Uterus (tissue), 4 donors: ENCODE data around the gene MYO1D. TPM values are rescaled to one million over a fixed set of nuclear protein-coding genes. Genes with fewer than 3 reads are reported as not detected.
A peak's percentile ranks its signal among the peaks of the same experiment; 100 is the strongest.

Experiments
- DNase-seq, 2 donors: peaks; one replicate each; pipeline ENCODE4 v3.0.0-alpha.2; 2019 to 2020
- H3K27ac ChIP-seq, 2 donors: fragments of 200-600 bp; sonication (generic); 1 replicate in 1 of 2; 2 replicates in 1 of 2; pipeline ENCODE4 v1.5.1; 2016 to 2018
- H3K27me3 ChIP-seq, 2 donors: fragments of 200-600 bp; sonication (generic); one replicate each; pipeline ENCODE4 v1.5.1; 2018 to 2019; ENCODE audit warnings: control low read depth in 1 of 2
- H3K36me3 ChIP-seq, 2 donors: fragments of 200-600 bp; sonication (generic); one replicate each; pipeline ENCODE4 v1.5.1; 2019; ENCODE audit warnings: control low read depth in 1 of 2
- H3K4me1 ChIP-seq, 2 donors: fragments of 200-600 bp; sonication (generic); one replicate each; pipeline ENCODE4 v1.5.1; 2018 to 2019; ENCODE audit warnings: control low read depth in 1 of 2
- H3K4me3 ChIP-seq, 2 donors: fragments of 200-600 bp; sonication (generic); 1 replicate in 1 of 2; 2 replicates in 1 of 2; pipeline ENCODE4 v1.5.1; 2018 to 2019; ENCODE audit warnings: mild to moderate bottlenecking in 1 of 2
- H3K9me3 ChIP-seq, 2 donors: fragments of 200-600 bp; sonication (generic); one replicate each; pipeline ENCODE4 v1.5.1; 2019; ENCODE audit warnings: control low read depth in 1 of 2
- CTCF ChIP-seq, 4 experiments: fragments of 200-600 bp in 2 of 4; fragments of 450-650 bp in 2 of 4; sonication (generic) in 2 of 4; IDR thresholded peaks; one replicate each; pipeline ENCODE4 v1.5.1; 2016 to 2019; ENCODE audit warnings: antibody characterized with exemption in 4 of 4, mild to moderate bottlenecking in 2 of 4, moderate library complexity in 1 of 4
- POLR2A ChIP-seq, 2 donors: fragments of 450-650 bp; IDR thresholded peaks; one replicate each; pipeline ENCODE4 v1.6.1; 2016; ENCODE audit warnings: antibody characterized with exemption in 2 of 2, mild to moderate bottlenecking in 1 of 2, moderate library complexity in 1 of 2
- intact Hi-C: fragments of 100-400 bp; cut with DNase I; formaldehyde crosslinking; loops from one replicate; pipeline ENCODE4 v1.15.1; 2023; ENCODE audit warnings: low total_unique reads
- total RNA-seq, 4 donors: library from RNA; depleted of rRNA in 3 of 4; stranded (reverse); fragments of >200 nt in 3 of 4; gene quantifications; one replicate each; pipeline versions ENCODE4 v1.1.0 to v1.2.4, GENCODE V29; 2014 to 2023
- donor health status: DM: yes; HTN: yes; CAD: no.

MYO1D gene
- total RNA-seq, 4 donors from 2014 or later: 20.4 to 55.2 (median 30.6) TPM

GRCh38 chr17:32464374-32464773, 412.6 kb downstream of the MYO1D start:
- Histone ChIP-seq H3K9me3 (no peaks in the 10 kb centered on the region), H3K27ac (no peak overlapping the region), H3K4me1 (no peaks in the 10 kb centered on the region), H3K27me3 (no peaks in the 10 kb centered on the region), H3K36me3 (no peaks in the 10 kb centered on the region), H3K4me3 (no peak overlapping the region)
- intact Hi-C loops: no loop called here
- no peak for DNase-seq
- TF ChIP-seq CTCF (IDR thresholded peaks at IDR 0.05) (no peak), POLR2A (IDR thresholded peaks at IDR 0.05) (no peak)

GRCh38 chr17:32463304-32463703, 413.6 kb downstream of the MYO1D start:
- intact Hi-C loops: no loop called here
- Histone ChIP-seq H3K36me3 (no peaks in the 10 kb centered on the region), H3K27me3 (no peaks in the 10 kb centered on the region), H3K9me3 (no peaks in the 10 kb centered on the region), H3K27ac (no peak overlapping the region), H3K4me1 (no peaks in the 10 kb centered on the region), H3K4me3 (no peak overlapping the region)
- DNase-seq: no peak
- TF ChIP-seq POLR2A (IDR thresholded peaks at IDR 0.05) (no peak), CTCF (IDR thresholded peaks at IDR 0.05) (no peak)

GRCh38 chr17:32461853-32462617, 414.9 kb downstream of the MYO1D start:
- no peaks in the 10 kb centered on the region for H3K27me3 ChIP-seq
- peak in 1 of 2 donors; percentile 21 for DNase-seq
- intact Hi-C loops: no loop called here
- TF ChIP-seq CTCF (IDR thresholded peaks at IDR 0.05) (peak; percentile 26 to 51 (median 38)), POLR2A (IDR thresholded peaks at IDR 0.05) (no peak)
- no peaks in the 10 kb centered on the region for H3K36me3 ChIP-seq
- H3K4me1 ChIP-seq: no peaks in the 10 kb centered on the region
- no peaks in the 10 kb centered on the region for H3K9me3 ChIP-seq
- no peak overlapping the region for H3K4me3 ChIP-seq
- no peak overlapping the region for H3K27ac ChIP-seq

GRCh38 chr17:32461498-32461852, 415.4 kb downstream of the MYO1D start:
- Histone ChIP-seq H3K27me3 (no peaks in the 10 kb centered on the region), H3K9me3 (no peaks in the 10 kb centered on the region), H3K4me3 (no peak overlapping the region), H3K36me3 (no peaks in the 10 kb centered on the region), H3K4me1 (no peaks in the 10 kb centered on the region), H3K27ac (no peak overlapping the region)
- no peak for TF ChIP-seq POLR2A (IDR thresholded peaks at IDR 0.05)
- no peak for TF ChIP-seq CTCF (IDR thresholded peaks at IDR 0.05)
- intact Hi-C loops: no loop called here
- DNase-seq: no peak

- Histone ChIP-seq H3K4me1 (no peaks in the 10 kb centered on the region), H3K36me3 (no peaks in the 10 kb centered on the region), H3K4me3 (no peak overlapping the region), H3K27me3 (no peaks in the 10 kb centered on the region), H3K27ac (no peak overlapping the region), H3K9me3 (no peaks in the 10 kb centered on the region)
- intact Hi-C loops: no loop called here
- no peak for DNase-seq
- TF ChIP-seq CTCF (IDR thresholded peaks at IDR 0.05) (no peak), POLR2A (IDR thresholded peaks at IDR 0.05) (no peak)
Measured at GRCh38 chr17:32460054-32460453, 416.9 kb downstream of the MYO1D start.
